Stimulated activated CD4-positive, alpha-beta T cell treated with anti-CD3 and anti-CD28 coated beads, Interleukin-1b, Interleukin-23, amount 100 ng/mL, for 4 hours (primary cell): Measurements from ENCODE around the gene RAB31.
A peak's percentile ranks its signal among the peaks of the same experiment; 100 is the strongest.
"Not testable (repeated sequence)": the region's sequence is repeated elsewhere in the genome, so short reads cannot be mapped to it uniquely, and the experiment has no call there.

Source experiments
- DNase-seq, 2 donors: peaks; one replicate each; pipeline ENCODE4 v3.0.0-alpha.2; 2020; ENCODE audit warnings: low read depth in 2 of 2

Gene RAB31

GRCh38 chr18:9758624-9759075, 50.5 kb downstream of the RAB31 start:
- no peak for DNase-seq

GRCh38 chr18:9760641-9761040, 52.5 kb downstream of the RAB31 start:
- no peak for DNase-seq

- no peak for DNase-seq
Observed at GRCh38 chr18:9762526-9762925, 54.4 kb downstream of the RAB31 start.

DNA sequence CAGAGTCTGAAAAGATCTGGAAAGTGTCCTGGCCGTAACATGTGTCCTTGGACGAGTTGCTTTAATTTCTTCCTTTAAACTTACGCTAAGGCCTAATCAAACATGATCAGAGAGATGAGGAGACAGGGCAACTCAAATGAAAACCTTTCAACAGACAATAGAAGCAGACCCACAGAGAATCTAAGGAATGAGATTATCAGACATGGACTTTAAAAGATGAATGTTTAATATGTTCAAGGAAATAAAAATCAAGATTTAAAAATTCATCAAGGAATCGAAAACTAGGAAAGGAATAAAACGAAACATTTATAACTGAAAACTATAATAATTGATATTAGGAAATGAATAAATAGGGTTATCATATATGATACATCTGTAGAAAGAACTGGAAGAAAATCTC, 55.1 kb downstream of the RAB31 start:
- DNase-seq, result no peak

- DNase-seq, result no peak
Observed at GRCh38 chr18:9764011-9764481, 55.9 kb downstream of the RAB31 start.

DNA sequence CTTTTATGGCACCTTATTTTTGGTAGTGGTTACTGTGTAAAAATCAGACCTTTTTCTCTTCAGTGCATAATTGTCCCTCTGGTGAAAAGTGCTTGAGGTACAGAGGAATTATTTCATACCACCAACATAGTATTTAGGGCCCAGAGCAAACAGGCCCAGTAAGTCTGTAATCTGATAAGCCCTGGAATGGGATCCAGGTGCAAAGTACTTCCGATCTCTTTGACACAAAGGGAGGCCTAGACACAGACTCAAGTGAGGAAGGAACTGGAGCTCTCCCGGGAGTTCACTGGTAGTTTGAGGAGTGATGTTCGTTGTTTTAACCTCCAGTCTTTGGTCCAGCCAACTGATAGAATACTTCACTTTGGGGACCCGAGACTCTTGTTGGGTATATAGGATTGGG, 57.4 kb downstream of the RAB31 start:
- DNase-seq, result no peak

- DNase-seq, result no peak
Observed at GRCh38 chr18:9766076-9766481, 58.0 kb downstream of the RAB31 start.

DNA sequence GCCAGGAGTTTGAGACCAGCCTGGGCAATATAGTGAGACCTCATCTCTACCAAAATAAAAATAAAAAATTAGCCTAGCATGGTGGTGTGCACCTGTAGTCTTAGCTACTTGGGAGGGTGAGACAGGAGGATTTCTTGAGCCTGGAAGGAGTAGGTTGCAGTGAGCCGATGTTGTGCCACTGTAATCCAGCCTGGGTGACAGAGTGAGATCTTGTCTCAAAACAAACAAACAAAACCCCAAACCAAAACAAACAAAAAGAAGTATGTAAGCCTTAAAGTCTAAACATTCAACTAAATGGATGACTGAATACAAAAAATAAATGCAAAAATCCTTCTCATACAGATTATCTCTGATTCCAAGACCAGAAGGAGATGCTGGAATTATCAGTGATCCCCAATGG, 58.6 kb downstream of the RAB31 start:
- DNase-seq, result no peak

DNA sequence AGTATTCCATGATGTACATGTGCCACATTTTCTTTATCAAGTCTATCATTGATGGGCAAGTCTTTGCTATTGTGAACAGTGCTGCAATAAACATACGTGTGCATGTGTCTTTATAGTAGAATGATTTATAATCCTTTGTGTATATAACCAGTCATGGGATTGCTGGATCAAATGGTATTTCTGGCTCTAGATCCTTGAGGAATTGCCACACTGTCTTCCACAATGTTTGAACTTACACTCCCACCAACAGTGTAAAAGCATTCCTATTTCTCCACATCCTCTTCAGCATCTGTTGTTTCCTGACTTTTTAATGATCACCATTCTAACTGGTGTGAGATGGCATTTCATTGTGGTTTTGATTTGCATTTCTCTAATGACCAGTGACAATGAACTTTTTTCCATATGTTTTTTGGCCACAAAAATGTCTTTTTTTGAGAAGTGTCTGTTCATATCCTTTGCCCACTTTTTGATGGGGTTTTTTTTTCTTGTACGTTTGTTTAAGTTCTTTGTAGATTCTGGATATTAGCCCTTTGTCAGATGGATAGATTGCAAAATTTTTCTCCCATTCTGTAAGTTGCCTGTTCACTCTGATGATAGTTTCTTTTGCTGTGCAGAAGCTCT, 60.1 kb downstream of the RAB31 start:
- DNase-seq, result not testable (repeated sequence)

DNA sequence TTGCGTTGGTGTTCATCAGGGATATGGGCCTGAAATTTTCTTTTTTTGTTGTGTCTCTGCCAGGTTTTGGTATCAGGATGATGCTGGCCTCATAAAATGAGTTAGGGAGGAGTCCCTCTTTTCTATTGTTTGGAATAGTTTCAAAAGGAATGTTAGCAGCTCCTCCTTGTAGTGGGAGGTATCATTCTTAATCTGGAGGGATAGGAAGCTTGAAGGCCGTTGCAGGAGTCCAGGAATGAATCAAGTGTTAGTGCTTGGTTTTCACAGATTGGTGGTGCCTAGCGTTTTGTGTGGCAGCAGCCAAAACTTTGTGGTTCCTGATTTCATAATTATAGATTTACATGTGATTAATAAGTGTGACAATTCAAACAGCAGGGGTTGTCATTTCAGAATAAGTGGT, 62.0 kb downstream of the RAB31 start:
- not testable (repeated sequence) for DNase-seq

DNA sequence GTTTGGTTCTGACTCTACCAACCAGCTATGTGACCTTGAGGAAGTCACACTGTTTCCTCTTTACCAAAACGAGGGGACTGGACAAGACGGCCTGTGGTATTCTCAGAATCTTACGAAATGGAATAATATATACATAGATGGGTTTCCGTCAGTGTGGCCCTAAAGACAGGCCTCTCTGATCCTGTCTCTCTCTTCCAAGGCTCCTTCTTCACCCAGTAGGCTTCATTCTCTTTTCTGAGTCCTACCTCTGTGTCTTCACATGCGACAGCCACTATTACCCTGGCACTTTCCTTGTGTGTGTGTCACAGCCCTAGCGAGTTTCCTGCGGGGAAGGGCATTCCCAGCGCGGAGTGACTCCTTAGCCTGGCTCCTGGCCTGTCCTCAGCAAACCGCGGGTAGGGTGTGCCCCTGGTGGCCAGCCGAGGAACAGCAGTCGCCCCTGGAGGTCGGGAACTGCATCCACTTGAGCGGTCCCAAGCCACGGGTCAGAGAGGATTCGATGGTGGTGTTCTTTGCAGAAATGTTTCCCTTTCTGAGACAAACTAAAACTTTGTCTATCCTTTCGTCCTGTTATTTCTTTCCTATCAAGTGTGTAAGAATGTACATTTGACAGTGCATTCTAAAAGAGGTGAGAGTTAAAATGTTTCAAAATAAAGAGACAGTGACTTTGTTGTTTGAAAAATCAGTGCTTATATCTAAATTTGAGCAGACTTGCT, 63.3 kb downstream of the RAB31 start:
- DNase-seq, result peak; percentile 20 to 51

- no peak for DNase-seq
Observed at GRCh38 chr18:9771977-9772660, 64.0 kb downstream of the RAB31 start.

- no peak for DNase-seq
Observed at GRCh38 chr18:9772847-9773677, 65.0 kb downstream of the RAB31 start.

- DNase-seq, result no peak
Observed at GRCh38 chr18:9774150-9774549, 66.0 kb downstream of the RAB31 start.

GRCh38 chr18:9775178-9775577, 67.1 kb downstream of the RAB31 start:
- no peak for DNase-seq

DNA sequence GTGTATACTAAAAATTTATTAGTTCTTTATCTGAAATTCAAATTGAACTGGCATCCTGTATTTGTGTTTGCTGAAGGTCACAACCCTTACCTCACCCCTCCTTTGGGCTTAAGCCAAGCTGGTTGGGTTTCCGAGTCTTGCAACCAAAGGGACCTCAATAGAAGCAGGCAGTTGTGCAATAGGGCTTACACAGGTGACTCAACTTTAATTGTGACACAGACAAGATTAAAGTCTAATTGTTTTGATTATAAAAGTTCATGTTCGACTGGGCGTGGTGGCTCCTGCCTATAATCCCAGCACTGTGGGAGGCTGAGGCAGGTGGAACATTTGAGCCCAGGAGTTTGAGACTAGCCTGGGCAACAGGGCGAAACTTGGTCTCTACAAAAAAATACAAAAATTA, 71.5 kb downstream of the RAB31 start:
- DNase-seq, result no peak

- DNase-seq, result no peak
Observed at GRCh38 chr18:9782073-9782857, 74.2 kb downstream of the RAB31 start.

GRCh38 chr18:9786631-9787030, 78.5 kb downstream of the RAB31 start:
- DNase-seq, result no peak

- DNase-seq, result no peak
Observed at GRCh38 chr18:9787036-9787435, 78.9 kb downstream of the RAB31 start.

DNA sequence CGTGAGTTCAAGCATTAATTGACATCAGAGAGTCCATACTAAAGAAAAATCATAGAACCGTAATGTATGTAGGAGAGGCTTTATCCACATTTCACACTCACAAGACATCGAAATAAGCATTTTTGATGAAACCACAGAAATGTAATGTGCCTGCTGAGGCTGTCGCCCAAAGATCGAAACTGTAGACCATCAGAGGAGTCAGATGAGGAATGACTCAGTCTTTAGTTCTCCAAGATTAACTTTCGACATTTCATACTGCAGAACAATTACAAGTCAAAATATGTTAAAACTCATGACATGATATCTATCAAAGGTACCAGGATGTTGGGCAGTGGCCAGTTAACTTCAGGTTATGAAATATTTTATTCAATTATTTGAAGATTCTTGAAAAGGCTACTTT, 79.6 kb downstream of the RAB31 start:
- no peak for DNase-seq

- no peak for DNase-seq
Observed at GRCh38 chr18:9788140-9788539, 80.0 kb downstream of the RAB31 start.
